Loucy (cell line): ENCODE measurements around the gene FAM162A.

Experiments
- H2AFZ ChIP-seq: fragments of 200-600 bp; sonication (generic); 2 replicates; pipeline ENCODE4 v1.6.0; 2016; ENCODE audit warnings: antibody characterized with exemption, mild to moderate bottlenecking, low read length, moderate library complexity
- H3F3A ChIP-seq: fragments of 200-600 bp; 2 replicates; pipeline ENCODE4 v1.6.0; 2016; ENCODE audit warnings: antibody characterized with exemption, low read depth, mild to moderate bottlenecking
- H3K27me3 ChIP-seq: fragments of 200-600 bp; sonication (generic); 2 replicates; pipeline ENCODE4 v1.6.1; 2014; ENCODE audit warnings: low read length, mild to moderate bottlenecking; ENCODE audit not compliant: insufficient read depth, poor library complexity, severe bottlenecking
- H3K36me3 ChIP-seq: fragments of 200-600 bp; sonication (generic); 2 replicates; pipeline ENCODE4 v1.6.1; 2016; ENCODE audit warnings: low read length; ENCODE audit not compliant: insufficient read depth
- H3K4me1 ChIP-seq: fragments of 200-600 bp; sonication (generic); 2 replicates; pipeline ENCODE4 v1.5.1; 2014; ENCODE audit warnings: low read length, mild to moderate bottlenecking; ENCODE audit not compliant: insufficient read depth, poor library complexity, severe bottlenecking
- H3K4me2 ChIP-seq: fragments of 200-600 bp; sonication (generic); 2 replicates; pipeline ENCODE4 v1.6.0; 2014; ENCODE audit warnings: antibody characterized with exemption, low read length, low read depth, mild to moderate bottlenecking; ENCODE audit not compliant: poor library complexity, severe bottlenecking
- H3K4me3 ChIP-seq: fragments of 200-600 bp; sonication (generic); 2 replicates; pipeline ENCODE4 v1.5.1; 2014; ENCODE audit warnings: low read length, mild to moderate bottlenecking, mixed read lengths; ENCODE audit not compliant: poor library complexity, severe bottlenecking
- H3K79me2 ChIP-seq: fragments of 200-600 bp; sonication (generic); 2 replicates; pipeline ENCODE4 v1.6.1; 2014; ENCODE audit warnings: low read length; ENCODE audit not compliant: insufficient read depth
- H3K9ac ChIP-seq: fragments of 200-600 bp; sonication (generic); 2 replicates; pipeline ENCODE4 v1.6.0; 2014; ENCODE audit warnings: mild to moderate bottlenecking, low read depth, low read length, moderate library complexity; ENCODE audit not compliant: poor library complexity, severe bottlenecking
- H3K9me2 ChIP-seq: fragments of 200-600 bp; sonication (generic); replicated peaks from 2 replicates; pipeline ENCODE4 v1.6.1; 2016; ENCODE audit warnings: low read depth, low read length, mixed read lengths
- H3K9me3 ChIP-seq: fragments of 200-600 bp; sonication (generic); 2 replicates; pipeline ENCODE4 v1.6.1; 2014; ENCODE audit warnings: mild to moderate bottlenecking, antibody characterized with exemption, low read length, low read depth; ENCODE audit not compliant: insufficient read depth
- H4K20me1 ChIP-seq: fragments of 200-600 bp; sonication (generic); 2 replicates; pipeline ENCODE4 v1.6.0; 2014; ENCODE audit warnings: antibody characterized with exemption, low read length, mild to moderate bottlenecking; ENCODE audit not compliant: insufficient read depth, poor library complexity, severe bottlenecking
- CTCF ChIP-seq: fragments of 200-600 bp; sonication (generic); conservative IDR thresholded peaks from 2 replicates; pipeline ENCODE4 v1.5.1; 2014; ENCODE audit warnings: mild to moderate bottlenecking, antibody characterized with exemption, low read length
- EZH2phosphoT487 ChIP-seq: fragments of 200-600 bp; IDR thresholded peaks from 2 replicates; pipeline ENCODE4 v1.6.1; 2018; ENCODE audit warnings: antibody characterized with exemption, mild to moderate bottlenecking, moderate library complexity, borderline replicate concordance

FAM162A gene

GRCh38 chr3:122410639-122411038 lies 26.7 kb downstream of the FAM162A start:
- no peak overlapping the region for H3K4me2 ChIP-seq
- H3K4me3 ChIP-seq: no peak overlapping the region
- H3K79me2 ChIP-seq: peaks cover 15% of the 10 kb centered on the region
- no peaks in the 10 kb centered on the region for H3K9me2 ChIP-seq
- no peaks in the 10 kb centered on the region for H3K9me3 ChIP-seq
- peaks cover 3% of the 10 kb centered on the region for H4K20me1 ChIP-seq
- no peaks in the 10 kb centered on the region for H3K27me3 ChIP-seq
- H3K9ac ChIP-seq: no peak overlapping the region
- TF ChIP-seq EZH2phosphoT487 (no peak), CTCF (no peak)
- peaks cover 12% of the 10 kb centered on the region for H3K4me1 ChIP-seq
- no peak overlapping the region for H2AFZ ChIP-seq
- peaks cover 69% of the 10 kb centered on the region; the same call in 1 of the 2 replicates for H3K36me3 ChIP-seq
- no peaks in the 10 kb centered on the region; the same call in 1 of the 2 replicates for H3F3A ChIP-seq

- H3K9ac ChIP-seq: peak overlapping the region; percentile 89
- H3K4me2 ChIP-seq: peak overlapping the region; percentile 83
- no peaks in the 10 kb centered on the region for H3K27me3 ChIP-seq
- H2AFZ ChIP-seq: no peak overlapping the region
- no peak for TF ChIP-seq CTCF
- TF ChIP-seq EZH2phosphoT487: no peak
- H3K36me3 ChIP-seq: peaks cover 32% of the 10 kb centered on the region; the same call in 1 of the 2 replicates
- H3K9me3 ChIP-seq: no peaks in the 10 kb centered on the region
- peaks cover 28% of the 10 kb centered on the region for H3K79me2 ChIP-seq
- no peaks in the 10 kb centered on the region; the same call in 1 of the 2 replicates for H3F3A ChIP-seq
- peaks cover 3% of the 10 kb centered on the region for H4K20me1 ChIP-seq
- H3K9me2 ChIP-seq: no peaks in the 10 kb centered on the region
- peak overlapping the region; percentile 85 for H3K4me3 ChIP-seq
- H3K4me1 ChIP-seq: peaks cover 23% of the 10 kb centered on the region
Measured at GRCh38 chr3:122414391-122414790, 30.4 kb downstream of the FAM162A start.

- peaks cover 4% of the 10 kb centered on the region; the same call in 1 of the 2 replicates for H3F3A ChIP-seq
- no peaks in the 10 kb centered on the region for H3K9me2 ChIP-seq
- H4K20me1 ChIP-seq: peaks cover 3% of the 10 kb centered on the region
- peak overlapping the region; percentile 89 for H3K9ac ChIP-seq
- H3K27me3 ChIP-seq: no peaks in the 10 kb centered on the region
- H3K36me3 ChIP-seq: peaks cover 23% of the 10 kb centered on the region; the same call in 1 of the 2 replicates
- no peak for TF ChIP-seq EZH2phosphoT487
- TF ChIP-seq CTCF: no peak
- peak overlapping the region; percentile 85 for H3K4me3 ChIP-seq
- peak overlapping the region; percentile 83 for H3K4me2 ChIP-seq
- peaks cover 23% of the 10 kb centered on the region for H3K4me1 ChIP-seq
- peaks cover 28% of the 10 kb centered on the region for H3K79me2 ChIP-seq
- H2AFZ ChIP-seq: peak overlapping the region; percentile 81
- H3K9me3 ChIP-seq: no peaks in the 10 kb centered on the region
Measured at GRCh38 chr3:122415104-122415744, 31.2 kb downstream of the FAM162A start.
